Body of pancreas (tissue), 4 donors: ENCODE measurements around the gene ATP9B. TPM values are rescaled to one million over a fixed set of nuclear protein-coding genes. Genes with fewer than 3 reads are reported as not detected.

Experiments
- ATAC-seq: fragments of 150-250 bp; one replicate; pipeline ENCODE4 v1.9.1; 2016
- DNase-seq, 4 donors: peaks; one replicate each; pipeline ENCODE4 v3.0.0-alpha.2; 2019
- H3K27ac ChIP-seq, 4 donors: fragments of 200-600 bp; sonication (generic); 1 replicate in 3 of 4; 2 replicates in 1 of 4; pipeline versions ENCODE4 v1.5.1 to v1.6.1; 2016 to 2019; ENCODE audit warnings: mild to moderate bottlenecking in 1 of 4, mixed read lengths in 1 of 4, moderate library complexity in 1 of 4
- H3K27me3 ChIP-seq, 2 donors: fragments of 200-600 bp; sonication (generic); one replicate each; pipeline ENCODE4 v1.6.0; 2016; ENCODE audit warnings: mild to moderate bottlenecking in 1 of 2
- H3K36me3 ChIP-seq, 2 donors: fragments of 200-600 bp; sonication (generic); replicated peaks in 1 of 2; 2 replicates each; pipeline ENCODE4 v1.5.1; 2016; ENCODE audit warnings: low read depth in 2 of 2; ENCODE audit not compliant: insufficient read depth in 1 of 2
- H3K4me1 ChIP-seq: fragments of 200-600 bp; sonication (generic); one replicate; pipeline ENCODE4 v1.6.0; 2016
- H3K4me3 ChIP-seq, 2 donors: fragments of 200-600 bp; sonication (generic); 1 replicate in 1 of 2; 2 replicates in 1 of 2; pipeline ENCODE4 v1.5.1; 2016 to 2019
- H3K9me3 ChIP-seq, 3 donors: fragments of 200-600 bp; sonication (generic); 1 replicate in 2 of 3; 2 replicates in 1 of 3; pipeline ENCODE4 v1.5.1; 2016
- POLR2A ChIP-seq, 3 donors: fragments of 450-650 bp; IDR thresholded peaks; one replicate each; pipeline ENCODE4 v1.6.1; 2016; ENCODE audit warnings: antibody characterized with exemption in 3 of 3, mild to moderate bottlenecking in 2 of 3
- whole genome bisulfite sequencing, 2 donors: methylation state at CpG; one replicate each; pipeline ENCODE4 v1.1.5; 2017; 5-methylcytosine and 5-hydroxymethylcytosine counted together
- intact Hi-C: fragments of 100-400 bp; cut with DNase I; formaldehyde crosslinking; loops from one replicate; pipeline ENCODE4 v1.15.1; 2023
- total RNA-seq, 2 donors: library from RNA; depleted of rRNA; stranded (reverse); fragments of >200 nt; gene quantifications; one replicate each; pipeline ENCODE4 v1.1.0, GENCODE V29; 2016
- TF ChIP-seq, protein P1 (sequence below), 7 experiments: fragments of 450-650 bp in 4 of 7; fragments of 200-600 bp in 3 of 7; sonication (generic) in 3 of 7; IDR thresholded peaks; one replicate each; pipeline ENCODE4 v1.5.1; 2016 to 2019; ENCODE audit warnings: antibody characterized with exemption in 7 of 7

ATP9B gene
- total RNA-seq, 2 donors from 2014 or later, result 19.7 to 21.1 TPM

DNA sequence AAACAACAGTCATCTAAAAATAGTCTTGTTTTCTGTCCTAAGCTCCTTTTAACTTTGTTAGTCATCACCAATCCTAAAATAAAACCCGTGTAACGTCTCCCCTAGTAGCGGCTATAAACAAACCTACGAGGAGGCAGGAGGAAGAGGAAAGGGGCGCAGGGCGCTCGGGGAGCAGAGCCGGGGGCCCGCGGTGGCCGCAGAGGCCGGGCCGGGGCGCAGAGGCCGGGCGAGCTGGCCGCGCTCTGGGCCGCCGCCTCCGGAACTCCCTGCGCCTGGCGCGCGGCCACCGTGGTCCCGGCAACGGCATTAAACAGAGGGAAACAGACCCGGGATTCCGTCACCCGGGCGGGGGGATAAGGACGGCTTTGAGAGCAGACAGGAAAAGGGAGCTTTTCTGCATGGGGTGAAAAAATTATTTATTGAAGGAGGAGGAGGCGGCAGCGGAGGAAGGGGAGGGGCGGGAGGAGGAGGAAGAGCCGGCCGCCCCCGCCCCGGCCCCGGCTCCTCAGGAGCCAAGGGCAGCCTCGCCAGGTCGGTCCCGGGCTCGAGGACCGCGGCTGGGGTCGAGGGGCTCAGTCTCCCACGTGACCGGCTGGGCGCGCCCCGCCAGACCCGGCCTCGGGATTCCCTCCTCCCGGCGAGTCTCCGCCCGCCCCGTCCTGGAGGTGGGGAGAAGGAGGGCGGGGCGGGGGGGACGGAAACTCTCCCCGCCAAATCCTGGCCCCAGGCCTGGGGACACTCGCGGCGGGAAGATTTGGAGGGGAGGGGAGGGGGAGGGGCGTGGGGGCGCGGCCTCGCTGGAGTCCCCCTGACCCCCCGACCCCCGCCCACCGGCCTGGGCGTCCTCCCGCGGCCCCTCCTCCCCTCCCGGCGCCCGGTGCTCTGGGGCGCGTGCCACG, 324.7 kb downstream of the ATP9B start:
- ATAC-seq, result peak; percentile 89
- H3K4me1 ChIP-seq, result peaks cover 30% of the 10 kb centered on the region
- H3K27me3 ChIP-seq, result peaks cover 0 to 24% of the 10 kb centered on the region in 2 donors
- H3K27ac ChIP-seq, result peak overlapping the region in 3 of 4 donors; percentile 66 to 83 (median 82)
- DNase-seq, result peak; percentile 91 to 94 (median 94)
- peak overlapping the region; percentile 1 to 20 for H3K4me3 ChIP-seq
- WGBS, 2 donors, result 0 to 1% methylated on average over 41 to 72 of the region's 83 CpGs
- TF ChIP-seq, protein P1, sequence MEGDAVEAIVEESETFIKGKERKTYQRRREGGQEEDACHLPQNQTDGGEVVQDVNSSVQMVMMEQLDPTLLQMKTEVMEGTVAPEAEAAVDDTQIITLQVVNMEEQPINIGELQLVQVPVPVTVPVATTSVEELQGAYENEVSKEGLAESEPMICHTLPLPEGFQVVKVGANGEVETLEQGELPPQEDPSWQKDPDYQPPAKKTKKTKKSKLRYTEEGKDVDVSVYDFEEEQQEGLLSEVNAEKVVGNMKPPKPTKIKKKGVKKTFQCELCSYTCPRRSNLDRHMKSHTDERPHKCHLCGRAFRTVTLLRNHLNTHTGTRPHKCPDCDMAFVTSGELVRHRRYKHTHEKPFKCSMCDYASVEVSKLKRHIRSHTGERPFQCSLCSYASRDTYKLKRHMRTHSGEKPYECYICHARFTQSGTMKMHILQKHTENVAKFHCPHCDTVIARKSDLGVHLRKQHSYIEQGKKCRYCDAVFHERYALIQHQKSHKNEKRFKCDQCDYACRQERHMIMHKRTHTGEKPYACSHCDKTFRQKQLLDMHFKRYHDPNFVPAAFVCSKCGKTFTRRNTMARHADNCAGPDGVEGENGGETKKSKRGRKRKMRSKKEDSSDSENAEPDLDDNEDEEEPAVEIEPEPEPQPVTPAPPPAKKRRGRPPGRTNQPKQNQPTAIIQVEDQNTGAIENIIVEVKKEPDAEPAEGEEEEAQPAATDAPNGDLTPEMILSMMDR (IDR thresholded peaks at IDR 0.05), result no peak
- peak in 2 of 3 donors; percentile 43 to 55 for TF ChIP-seq POLR2A (IDR thresholded peaks at IDR 0.05)
- no peaks in the 10 kb centered on the region for H3K36me3 ChIP-seq
- no peaks in the 10 kb centered on the region for H3K9me3 ChIP-seq
- intact Hi-C loops, result no loop called here

- Histone ChIP-seq H3K36me3 (no peaks in the 10 kb centered on the region), H3K27me3 (peaks cover 0 to 17% of the 10 kb centered on the region in 2 donors), H3K4me1 (peaks cover 37% of the 10 kb centered on the region), H3K4me3 (peak overlapping the region; percentile 1 to 20), H3K9me3 (no peaks in the 10 kb centered on the region), H3K27ac (peak overlapping the region in 3 of 4 donors; percentile 66 to 83 (median 82))
- TF ChIP-seq, protein P1 (IDR thresholded peaks at IDR 0.05), result no peak
- no peak for TF ChIP-seq POLR2A (IDR thresholded peaks at IDR 0.05)
- intact Hi-C loops, result no loop called here
- ATAC-seq (peak; percentile 25), DNase-seq (peak in 2 of 4 donors; percentile 35 to 41)
- WGBS, 2 donors, result 1 to 5% methylated on average over 16 to 65 of the region's 67 CpGs
Measured at GRCh38 chr18:79394534-79395307, 325.5 kb downstream of the ATP9B start.

DNA sequence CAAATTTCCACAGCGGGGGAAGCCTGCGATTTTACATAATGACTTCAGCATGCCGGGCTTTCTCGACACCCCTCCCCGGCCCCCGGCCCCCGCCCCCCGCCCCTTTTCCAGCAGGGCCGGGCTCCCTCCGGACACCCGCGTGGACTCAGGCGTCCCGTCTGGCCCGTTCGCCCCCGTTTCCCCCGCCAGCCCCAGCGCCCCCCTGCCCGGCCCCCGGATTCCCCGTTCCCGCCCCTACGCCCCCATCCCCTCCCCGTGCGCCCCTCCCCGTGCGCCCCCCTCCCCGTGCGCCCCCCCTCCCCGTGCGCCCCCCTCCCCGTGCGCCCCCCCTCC, 326.1 kb downstream of the ATP9B start:
- H3K4me3 ChIP-seq, result no peak overlapping the region
- 1 to 11% methylated on average over 3 to 14 of the region's 34 CpGs for WGBS, 2 donors

DNA sequence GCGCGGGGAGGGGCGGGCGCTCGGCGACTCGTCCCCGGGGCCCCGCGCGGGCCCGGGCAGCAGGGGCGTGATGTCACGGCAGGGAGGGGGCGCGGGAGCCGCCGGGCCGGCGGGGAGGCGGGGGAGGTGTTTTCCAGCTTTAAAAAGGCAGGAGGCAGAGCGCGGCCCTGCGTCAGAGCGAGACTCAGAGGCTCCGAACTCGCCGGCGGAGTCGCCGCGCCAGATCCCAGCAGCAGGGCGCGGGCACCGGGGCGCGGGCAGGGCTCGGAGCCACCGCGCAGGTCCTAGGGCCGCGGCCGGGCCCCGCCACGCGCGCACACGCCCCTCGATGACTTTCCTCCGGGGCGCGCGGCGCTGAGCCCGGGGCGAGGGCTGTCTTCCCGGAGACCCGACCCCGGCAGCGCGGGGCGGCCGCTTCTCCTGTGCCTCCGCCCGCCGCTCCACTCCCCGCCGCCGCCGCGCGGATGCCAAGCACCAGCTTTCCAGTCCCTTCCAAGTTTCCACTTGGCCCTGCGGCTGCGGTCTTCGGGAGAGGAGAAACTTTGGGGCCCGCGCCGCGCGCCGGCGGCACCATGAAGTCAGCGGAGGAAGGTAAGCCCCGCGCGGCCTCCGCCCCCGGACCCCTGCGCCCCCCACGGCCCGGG, 326.7 kb downstream of the ATP9B start, which contains the start of gene NFATC1:
NFATC1 (plus strand) TSS at position 170 of the 644 bp plus-strand sequence; CDS start at position 465, 295 bp downstream.
- H3K4me1 ChIP-seq, result peaks cover 38% of the 10 kb centered on the region
- intact Hi-C loops, result no loop called here
- H3K27me3 ChIP-seq, result peaks cover 0 to 15% of the 10 kb centered on the region in 2 donors

More for the DNA sequence above, 326.1 kb downstream of the ATP9B start:
- Histone ChIP-seq H3K27ac (peak overlapping the region in 1 of 4 donors; percentile 82), H3K36me3 (no peaks in the 10 kb centered on the region), H3K4me1 (peaks cover 38% of the 10 kb centered on the region), H3K9me3 (no peaks in the 10 kb centered on the region), H3K27me3 (peaks cover 0 to 15% of the 10 kb centered on the region in 2 donors)
- intact Hi-C loops, result no loop called here
- ATAC-seq (no peak), DNase-seq (no peak)
- TF ChIP-seq, protein P1 (IDR thresholded peaks at IDR 0.05), result no peak
- TF ChIP-seq POLR2A (IDR thresholded peaks at IDR 0.05), result no peak

More for the DNA sequence above, 326.7 kb downstream of the ATP9B start, which contains the start of gene NFATC1:
- peak; percentile 16 for ATAC-seq
- TF ChIP-seq, protein P1 (IDR thresholded peaks at IDR 0.05), result no peak
- peak in 1 of 3 donors; percentile 28 for TF ChIP-seq POLR2A (IDR thresholded peaks at IDR 0.05)
- peak; percentile 61 to 69 (median 63) for DNase-seq
- 1% methylated on average over 54 of the region's 91 CpGs; no CpG with 5 or more reads in 1 of the 2 donors for WGBS, 2 donors
- Histone ChIP-seq H3K4me3 (no peak within 1 kb of the TSS), H3K36me3 (no peaks in the 10 kb centered on the region), H3K9me3 (no peaks in the 10 kb centered on the region), H3K27ac (peak within 1 kb of the TSS in 3 of 4 donors; percentile 66 to 83 (median 82))
